A549 (cell line): ENCODE results near the gene NLRC3. TPM values are rescaled to one million over a fixed set of nuclear protein-coding genes. Genes with fewer than 3 reads are reported as not detected.

Experiments
- ATAC-seq, 2 experiments: fragments of 200-7000 bp in 1 of 2; fragments of >200 bp in 1 of 2; cut with Nextera tagmentation in 1 of 2; cut with Tn5 transposase in 1 of 2; 3 replicates each; pipeline versions ENCODE4 v1.8.0 to v1.9.1; 2018 to 2020; ENCODE audit warnings: mild to moderate bottlenecking in 1 of 2, moderate library complexity in 1 of 2
- CTCF ChIA-PET: fragments of 300-600 bp; sonication (Branson Sonifier 250); formaldehyde crosslinking; extraction: SDS; loops from one replicate; lab custom pipeline; 2021; ENCODE audit warnings: antibody characterized with exemption, inconsistent platforms; lab: Yijun Ruan, JAX
- POLR2A ChIA-PET: fragments of 350-600 bp; formaldehyde crosslinking; extraction: SDS; loops from one replicate; lab custom pipeline; 2021; ENCODE audit warnings: antibody characterized with exemption, inconsistent platforms; lab: Yijun Ruan, JAX
- DNase-seq, 2 experiments: peaks; one replicate each; pipeline versions ENCODE4 v3.0.0 to v3.0.0-alpha.2; 2011 to 2016; ENCODE audit warnings: low read depth in 1 of 2, low spot score in 1 of 2
- FAIRE-seq: peaks from 2 replicates; lab custom pipeline; 2011; peaks lifted over from hg19 to GRCh38; lab: Jason Lieb, UNC
- H3K27ac ChIP-seq, 2 experiments: fragments of >200 bp; sonication (Bioruptor Twin); formaldehyde crosslinking; 3 replicates each; pipeline ENCODE4 v1.5.1; 2016 to 2017
- H3K4me1 ChIP-seq: fragments of >200 bp; sonication (Bioruptor Twin); formaldehyde crosslinking; 3 replicates; pipeline ENCODE4 v1.6.1; 2016
- H3K4me2 ChIP-seq: fragments of >200 bp; sonication (Bioruptor Twin); formaldehyde crosslinking; 3 replicates; pipeline ENCODE4 v1.6.1; 2016
- H3K4me3 ChIP-seq: fragments of >200 bp; sonication (Bioruptor Twin); formaldehyde crosslinking; 3 replicates; pipeline ENCODE4 v1.5.1; 2016
- H3K9me3 ChIP-seq: fragments of >200 bp; sonication (Bioruptor Twin); formaldehyde crosslinking; 3 replicates; pipeline ENCODE4 v1.6.1; 2016
- BHLHE40 ChIP-seq: IDR thresholded peaks from 2 replicates; pipeline ENCODE4 v1.6.1; 2012; ENCODE audit warnings: low read depth, low read length, inconsistent platforms
- CBX8 ChIP-seq: fragments of 200-600 bp; sonication (generic); IDR thresholded peaks from 2 replicates; pipeline ENCODE4 v1.6.1; 2016
- CEBPB ChIP-seq, 2 experiments: fragments of >200 bp in 1 of 2; sonication (Bioruptor Twin) in 1 of 2; formaldehyde crosslinking in 1 of 2; IDR thresholded peaks; 2 replicates each; pipeline ENCODE4 v1.6.1; 2012 to 2016
- E2F6 ChIP-seq: IDR thresholded peaks from 2 replicates; pipeline ENCODE4 v1.6.1; 2012; ENCODE audit warnings: low read depth, borderline replicate concordance
- FOSL2 ChIP-seq, 2 experiments: fragments of 450-650 bp in 1 of 2; fragments of >200 bp in 1 of 2; sonication (Bioruptor Twin) in 1 of 2; formaldehyde crosslinking; IDR thresholded peaks; 2 replicates each; pipeline versions ENCODE4 v1.5.0 to v1.6.1; 2016 to 2020; ENCODE audit warnings: mild to moderate bottlenecking in 1 of 2, moderate library complexity in 1 of 2
- FOXS1 ChIP-seq: fragments of 250-450 bp; sonication (Bioruptor Pico); IDR thresholded peaks from 2 replicates; pipeline ENCODE4 v1.5.0; 2020; ENCODE audit warnings: mild to moderate bottlenecking, moderate library complexity
- HOXB5 ChIP-seq: fragments of 250-450 bp; sonication (Bioruptor Pico); IDR thresholded peaks from 2 replicates; pipeline ENCODE4 v1.5.0; 2020; ENCODE audit warnings: mild to moderate bottlenecking, moderate library complexity
- JUN ChIP-seq, 2 experiments: fragments of >200 bp; sonication (Bioruptor Twin); formaldehyde crosslinking; IDR thresholded peaks; 2 replicates in 1 of 2; 3 replicates in 1 of 2; pipeline ENCODE4 v1.6.1; 2016 to 2017
- MAZ ChIP-seq: fragments of 150-350 bp; IDR thresholded peaks from 2 replicates; pipeline ENCODE4 v1.6.1; 2014; ENCODE audit warnings: antibody characterized with exemption, low read depth, low read length, borderline replicate concordance
- MYC ChIP-seq: IDR thresholded peaks from 2 replicates; pipeline ENCODE4 v1.6.1; 2012; ENCODE audit warnings: mild to moderate bottlenecking, inconsistent platforms, low read length, improper control_type of control experiment, borderline replicate concordance
- NPAS2 ChIP-seq: fragments of 250-450 bp; sonication (Bioruptor Pico); IDR thresholded peaks from 2 replicates; pipeline ENCODE4 v1.8.0; 2022; ENCODE audit warnings: mild to moderate bottlenecking, moderate library complexity, borderline replicate concordance
- RARB ChIP-seq: fragments of 250-450 bp; sonication (Bioruptor Pico); IDR thresholded peaks from 2 replicates; pipeline ENCODE4 v1.8.0; 2021; ENCODE audit warnings: mild to moderate bottlenecking, moderate library complexity
- SMC3 ChIP-seq: fragments of >200 bp; sonication (Bioruptor Twin); formaldehyde crosslinking; IDR thresholded peaks from 3 replicates; pipeline ENCODE4 v1.6.1; 2018; ENCODE audit warnings: inconsistent platforms
- SREBF2 ChIP-seq: fragments of 450-650 bp; IDR thresholded peaks from 2 replicates; pipeline ENCODE4 v1.6.1; 2014; ENCODE audit warnings: mild to moderate bottlenecking, moderate library complexity
- USF2 ChIP-seq: fragments of 450-650 bp; IDR thresholded peaks from 2 replicates; pipeline ENCODE4 v1.6.1; 2014; ENCODE audit warnings: antibody characterized with exemption
- ZSCAN20 ChIP-seq: fragments of 250-450 bp; sonication (Bioruptor Pico); IDR thresholded peaks from 2 replicates; pipeline ENCODE4 v1.8.0; 2022; ENCODE audit warnings: mild to moderate bottlenecking, moderate library complexity
- WGBS: methylation state at CpG from one replicate; pipeline ENCODE4 v1.1.6; 2017; ENCODE audit errors: missing lambda C conversion rate; 5-methylcytosine and 5-hydroxymethylcytosine counted together
- polyA plus RNA-seq, 4 experiments: library from polyadenylated mRNA; depleted of rRNA in 3 of 4; stranded (reverse); fragments of >200 nt; fragmentation: RNase III in 1 of 4; extraction: RNeasy Plus Mini Kit Qiagen cat#74134 plus additional on column Dnase treatment in 1 of 4; gene quantifications; 2 replicates in 3 of 4; 3 replicates in 1 of 4; pipeline ENCODE4 v1.2.3, GENCODE V29; 2011 to 2017
- TF ChIP-seq, protein P1 (sequence below): IDR thresholded peaks from 2 replicates; pipeline ENCODE4 v1.6.1; 2012
- TF ChIP-seq, protein P2 (sequence below): fragments of 250-450 bp; sonication (Bioruptor Pico); IDR thresholded peaks from 2 replicates; pipeline ENCODE4 v1.5.0; 2021; ENCODE audit warnings: mild to moderate bottlenecking, moderate library complexity, borderline replicate concordance
- TF ChIP-seq, protein P3 (sequence below): fragments of 200-600 bp; sonication (generic); IDR thresholded peaks from 2 replicates; pipeline ENCODE4 v1.6.1; 2016; ENCODE audit warnings: antibody characterized with exemption, mild to moderate bottlenecking, moderate library complexity

The NLRC3 gene
- polyA plus RNA-seq, 2 of the 4 experiments (the other 2 are of a cell fraction), result 0.04 TPM; not detected in 1

GRCh38 chr16:3530371-3530914 is 46.8 kb downstream of the NLRC3 start:
- Histone ChIP-seq H3K9me3 (no peaks in the 10 kb centered on the region), H3K4me1 (0 out of 3 replicates have a peak, but pooled peaks cover 5% of the 10 kb centered on the region), H3K4me2 (no peak overlapping the region), H3K27ac (no peak overlapping the region), H3K4me3 (no peak overlapping the region)
- TF ChIP-seq MYC, result no peak
- TF ChIP-seq, protein P1, sequence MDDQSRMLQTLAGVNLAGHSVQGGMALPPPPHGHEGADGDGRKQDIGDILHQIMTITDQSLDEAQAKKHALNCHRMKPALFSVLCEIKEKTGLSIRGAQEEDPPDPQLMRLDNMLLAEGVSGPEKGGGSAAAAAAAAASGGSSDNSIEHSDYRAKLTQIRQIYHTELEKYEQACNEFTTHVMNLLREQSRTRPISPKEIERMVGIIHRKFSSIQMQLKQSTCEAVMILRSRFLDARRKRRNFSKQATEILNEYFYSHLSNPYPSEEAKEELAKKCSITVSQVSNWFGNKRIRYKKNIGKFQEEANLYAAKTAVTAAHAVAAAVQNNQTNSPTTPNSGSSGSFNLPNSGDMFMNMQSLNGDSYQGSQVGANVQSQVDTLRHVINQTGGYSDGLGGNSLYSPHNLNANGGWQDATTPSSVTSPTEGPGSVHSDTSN, result no peak
- TF ChIP-seq, protein P2, sequence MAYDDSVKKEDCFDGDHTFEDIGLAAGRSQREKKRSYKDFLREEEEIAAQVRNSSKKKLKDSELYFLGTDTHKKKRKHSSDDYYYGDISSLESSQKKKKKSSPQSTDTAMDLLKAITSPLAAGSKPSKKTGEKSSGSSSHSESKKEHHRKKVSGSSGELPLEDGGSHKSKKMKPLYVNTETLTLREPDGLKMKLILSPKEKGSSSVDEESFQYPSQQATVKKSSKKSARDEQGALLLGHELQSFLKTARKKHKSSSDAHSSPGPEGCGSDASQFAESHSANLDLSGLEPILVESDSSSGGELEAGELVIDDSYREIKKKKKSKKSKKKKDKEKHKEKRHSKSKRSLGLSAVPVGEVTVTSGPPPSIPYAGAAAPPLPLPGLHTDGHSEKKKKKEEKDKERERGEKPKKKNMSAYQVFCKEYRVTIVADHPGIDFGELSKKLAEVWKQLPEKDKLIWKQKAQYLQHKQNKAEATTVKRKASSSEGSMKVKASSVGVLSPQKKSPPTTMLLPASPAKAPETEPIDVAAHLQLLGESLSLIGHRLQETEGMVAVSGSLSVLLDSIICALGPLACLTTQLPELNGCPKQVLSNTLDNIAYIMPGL (CRISPR knock-in tag), result no peak
- no peak for TF ChIP-seq SMC3
- TF ChIP-seq E2F6, result no peak
- no peak for TF ChIP-seq SREBF2
- TF ChIP-seq MAZ, result no peak
- TF ChIP-seq HOXB5 (CRISPR knock-in tag), result no peak
- TF ChIP-seq, protein P3, sequence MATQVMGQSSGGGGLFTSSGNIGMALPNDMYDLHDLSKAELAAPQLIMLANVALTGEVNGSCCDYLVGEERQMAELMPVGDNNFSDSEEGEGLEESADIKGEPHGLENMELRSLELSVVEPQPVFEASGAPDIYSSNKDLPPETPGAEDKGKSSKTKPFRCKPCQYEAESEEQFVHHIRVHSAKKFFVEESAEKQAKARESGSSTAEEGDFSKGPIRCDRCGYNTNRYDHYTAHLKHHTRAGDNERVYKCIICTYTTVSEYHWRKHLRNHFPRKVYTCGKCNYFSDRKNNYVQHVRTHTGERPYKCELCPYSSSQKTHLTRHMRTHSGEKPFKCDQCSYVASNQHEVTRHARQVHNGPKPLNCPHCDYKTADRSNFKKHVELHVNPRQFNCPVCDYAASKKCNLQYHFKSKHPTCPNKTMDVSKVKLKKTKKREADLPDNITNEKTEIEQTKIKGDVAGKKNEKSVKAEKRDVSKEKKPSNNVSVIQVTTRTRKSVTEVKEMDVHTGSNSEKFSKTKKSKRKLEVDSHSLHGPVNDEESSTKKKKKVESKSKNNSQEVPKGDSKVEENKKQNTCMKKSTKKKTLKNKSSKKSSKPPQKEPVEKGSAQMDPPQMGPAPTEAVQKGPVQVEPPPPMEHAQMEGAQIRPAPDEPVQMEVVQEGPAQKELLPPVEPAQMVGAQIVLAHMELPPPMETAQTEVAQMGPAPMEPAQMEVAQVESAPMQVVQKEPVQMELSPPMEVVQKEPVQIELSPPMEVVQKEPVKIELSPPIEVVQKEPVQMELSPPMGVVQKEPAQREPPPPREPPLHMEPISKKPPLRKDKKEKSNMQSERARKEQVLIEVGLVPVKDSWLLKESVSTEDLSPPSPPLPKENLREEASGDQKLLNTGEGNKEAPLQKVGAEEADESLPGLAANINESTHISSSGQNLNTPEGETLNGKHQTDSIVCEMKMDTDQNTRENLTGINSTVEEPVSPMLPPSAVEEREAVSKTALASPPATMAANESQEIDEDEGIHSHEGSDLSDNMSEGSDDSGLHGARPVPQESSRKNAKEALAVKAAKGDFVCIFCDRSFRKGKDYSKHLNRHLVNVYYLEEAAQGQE, result no peak
- TF ChIP-seq USF2, result no peak
- no peak for TF ChIP-seq ZSCAN20 (CRISPR knock-in tag)
- TF ChIP-seq FOXS1 (CRISPR knock-in tag), result no peak
- no peak for TF ChIP-seq NPAS2 (CRISPR knock-in tag)
- POLR2A ChIA-PET, result no interaction called here
- FAIRE-seq, result no peak
- peak; percentile 11 to 60 for DNase-seq
- CTCF ChIA-PET, result no interaction called here
- peak in 1 of 2 experiments; percentile 46; a peak in 3 of 6 replicates for ATAC-seq
- WGBS, result 80% methylated on average over 10 of the region's 12 CpGs

DNA sequence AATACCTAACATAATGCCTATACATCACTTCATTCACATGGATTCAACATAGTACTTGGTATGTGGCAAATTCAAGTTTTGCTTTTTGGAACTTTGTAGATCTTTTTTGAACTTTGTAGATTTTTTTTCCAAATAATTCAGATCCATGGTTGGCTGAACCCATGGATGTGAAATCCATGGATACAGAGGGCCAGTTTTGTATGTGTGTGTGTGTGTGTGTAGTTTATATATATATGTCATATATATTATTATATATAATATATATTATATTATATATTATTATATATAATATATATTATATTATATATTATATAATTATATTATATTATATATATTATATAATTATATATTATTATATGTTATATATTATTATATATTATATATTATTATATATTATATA is 48.0 kb downstream of the NLRC3 start:
- Histone ChIP-seq H3K9me3 (no peaks in the 10 kb centered on the region), H3K27ac (no peak overlapping the region), H3K4me1 (0 out of 3 replicates have a peak, but pooled peaks cover 5% of the 10 kb centered on the region), H3K4me2 (no peak overlapping the region), H3K4me3 (no peak overlapping the region)
- DNase-seq (no peak), FAIRE-seq (no peak), ATAC-seq (no peak)
- CTCF ChIA-PET, result interaction anchor here (1.7 kb wide), 1 partner anchor 9 kb away, joined by 3 read pairs; no protein-coding TSS in a partner anchor
- POLR2A ChIA-PET, result no interaction called here
- no peak for TF ChIP-seq CEBPB (IDR thresholded peaks at IDR 0.05)
- TF ChIP-seq FOSL2 (IDR thresholded peaks at IDR 0.05), result no peak
- no peak for TF ChIP-seq FOSL2 (CRISPR knock-in tag; IDR thresholded peaks at IDR 0.05)
- no peak for TF ChIP-seq CBX8
- no peak for TF ChIP-seq MAZ
- TF ChIP-seq JUN (IDR thresholded peaks at IDR 0.05), result no peak
- TF ChIP-seq SMC3, result no peak
- TF ChIP-seq ZSCAN20 (CRISPR knock-in tag), result no peak
- TF ChIP-seq BHLHE40, result no peak
- no peak for TF ChIP-seq RARB (CRISPR knock-in tag)
- no peak for TF ChIP-seq SREBF2
